K562 (cell line): ENCODE measurements around the gene ZNF362.

Experiments
- HINFP ChIP-seq: fragments of 450-650 bp; conservative IDR thresholded peaks from 2 replicates; pipeline ENCODE4 v1.6.1; 2016; ENCODE audit warnings: missing genetic modification characterization, low read depth, mild to moderate bottlenecking, control low read depth, missing compliant biosample characterization
- ILF3 ChIP-seq: fragments of 450-650 bp; IDR thresholded peaks from 2 replicates; pipeline ENCODE4 v1.6.1; 2018; ENCODE audit warnings: antibody characterized with exemption, mild to moderate bottlenecking, moderate library complexity, borderline replicate concordance
- POLR2A ChIP-seq: fragments of 450-650 bp; conservative IDR thresholded peaks from 2 replicates; pipeline ENCODE4 v1.6.1; 2016
- SETDB1 ChIP-seq: IDR thresholded peaks from one replicate; pipeline ENCODE4 v1.6.1; 2012; ENCODE audit warnings: low read length, control low read depth, inconsistent platforms
- ZNF124 ChIP-seq: sonication (generic); formaldehyde crosslinking; IDR thresholded peaks from 2 replicates; pipeline ENCODE4 v1.8.1; 2022; ENCODE audit warnings: missing genetic modification reagents
- TF ChIP-seq, protein P1 (sequence below): fragments of 250-450 bp; sonication (Bioruptor Pico); IDR thresholded peaks from 2 replicates; pipeline ENCODE4 v1.5.0; 2020; ENCODE audit warnings: mild to moderate bottlenecking, borderline replicate concordance
- TF ChIP-seq, protein P2 (sequence below): fragments of 250-450 bp; sonication (Bioruptor Pico); IDR thresholded peaks from 2 replicates; pipeline ENCODE4 v1.4.0; 2020; ENCODE audit warnings: mild to moderate bottlenecking, moderate library complexity, borderline replicate concordance
- TF ChIP-seq, protein P3 (sequence below): sonication (generic); formaldehyde crosslinking; IDR thresholded peaks from 2 replicates; pipeline ENCODE4 v1.9.0; 2022; ENCODE audit warnings: mild to moderate bottlenecking, missing genetic modification reagents

- TF ChIP-seq, protein P1, sequence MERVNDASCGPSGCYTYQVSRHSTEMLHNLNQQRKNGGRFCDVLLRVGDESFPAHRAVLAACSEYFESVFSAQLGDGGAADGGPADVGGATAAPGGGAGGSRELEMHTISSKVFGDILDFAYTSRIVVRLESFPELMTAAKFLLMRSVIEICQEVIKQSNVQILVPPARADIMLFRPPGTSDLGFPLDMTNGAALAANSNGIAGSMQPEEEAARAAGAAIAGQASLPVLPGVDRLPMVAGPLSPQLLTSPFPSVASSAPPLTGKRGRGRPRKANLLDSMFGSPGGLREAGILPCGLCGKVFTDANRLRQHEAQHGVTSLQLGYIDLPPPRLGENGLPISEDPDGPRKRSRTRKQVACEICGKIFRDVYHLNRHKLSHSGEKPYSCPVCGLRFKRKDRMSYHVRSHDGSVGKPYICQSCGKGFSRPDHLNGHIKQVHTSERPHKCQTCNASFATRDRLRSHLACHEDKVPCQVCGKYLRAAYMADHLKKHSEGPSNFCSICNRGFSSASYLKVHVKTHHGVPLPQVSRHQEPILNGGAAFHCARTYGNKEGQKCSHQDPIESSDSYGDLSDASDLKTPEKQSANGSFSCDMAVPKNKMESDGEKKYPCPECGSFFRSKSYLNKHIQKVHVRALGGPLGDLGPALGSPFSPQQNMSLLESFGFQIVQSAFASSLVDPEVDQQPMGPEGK (CRISPR knock-in tag), result no peak
- no peak for TF ChIP-seq POLR2A
- no peak for TF ChIP-seq ILF3
- TF ChIP-seq, protein P2, sequence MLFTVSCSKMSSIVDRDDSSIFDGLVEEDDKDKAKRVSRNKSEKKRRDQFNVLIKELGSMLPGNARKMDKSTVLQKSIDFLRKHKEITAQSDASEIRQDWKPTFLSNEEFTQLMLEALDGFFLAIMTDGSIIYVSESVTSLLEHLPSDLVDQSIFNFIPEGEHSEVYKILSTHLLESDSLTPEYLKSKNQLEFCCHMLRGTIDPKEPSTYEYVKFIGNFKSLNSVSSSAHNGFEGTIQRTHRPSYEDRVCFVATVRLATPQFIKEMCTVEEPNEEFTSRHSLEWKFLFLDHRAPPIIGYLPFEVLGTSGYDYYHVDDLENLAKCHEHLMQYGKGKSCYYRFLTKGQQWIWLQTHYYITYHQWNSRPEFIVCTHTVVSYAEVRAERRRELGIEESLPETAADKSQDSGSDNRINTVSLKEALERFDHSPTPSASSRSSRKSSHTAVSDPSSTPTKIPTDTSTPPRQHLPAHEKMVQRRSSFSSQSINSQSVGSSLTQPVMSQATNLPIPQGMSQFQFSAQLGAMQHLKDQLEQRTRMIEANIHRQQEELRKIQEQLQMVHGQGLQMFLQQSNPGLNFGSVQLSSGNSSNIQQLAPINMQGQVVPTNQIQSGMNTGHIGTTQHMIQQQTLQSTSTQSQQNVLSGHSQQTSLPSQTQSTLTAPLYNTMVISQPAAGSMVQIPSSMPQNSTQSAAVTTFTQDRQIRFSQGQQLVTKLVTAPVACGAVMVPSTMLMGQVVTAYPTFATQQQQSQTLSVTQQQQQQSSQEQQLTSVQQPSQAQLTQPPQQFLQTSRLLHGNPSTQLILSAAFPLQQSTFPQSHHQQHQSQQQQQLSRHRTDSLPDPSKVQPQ (CRISPR knock-in tag), result no peak
- no peak for TF ChIP-seq ZNF124 (CRISPR knock-in tag)
- TF ChIP-seq, protein P3, sequence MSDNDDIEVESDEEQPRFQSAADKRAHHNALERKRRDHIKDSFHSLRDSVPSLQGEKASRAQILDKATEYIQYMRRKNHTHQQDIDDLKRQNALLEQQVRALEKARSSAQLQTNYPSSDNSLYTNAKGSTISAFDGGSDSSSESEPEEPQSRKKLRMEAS (CRISPR knock-in tag), result no peak
- no peak for TF ChIP-seq HINFP (tag)
- no peak for TF ChIP-seq SETDB1
Observed at GRCh38 chr1:33268927-33269610, 12.8 kb downstream of the ZNF362 start.
